ENCODE measurements around the gene PPM1K.

The PPM1K gene

DNA sequence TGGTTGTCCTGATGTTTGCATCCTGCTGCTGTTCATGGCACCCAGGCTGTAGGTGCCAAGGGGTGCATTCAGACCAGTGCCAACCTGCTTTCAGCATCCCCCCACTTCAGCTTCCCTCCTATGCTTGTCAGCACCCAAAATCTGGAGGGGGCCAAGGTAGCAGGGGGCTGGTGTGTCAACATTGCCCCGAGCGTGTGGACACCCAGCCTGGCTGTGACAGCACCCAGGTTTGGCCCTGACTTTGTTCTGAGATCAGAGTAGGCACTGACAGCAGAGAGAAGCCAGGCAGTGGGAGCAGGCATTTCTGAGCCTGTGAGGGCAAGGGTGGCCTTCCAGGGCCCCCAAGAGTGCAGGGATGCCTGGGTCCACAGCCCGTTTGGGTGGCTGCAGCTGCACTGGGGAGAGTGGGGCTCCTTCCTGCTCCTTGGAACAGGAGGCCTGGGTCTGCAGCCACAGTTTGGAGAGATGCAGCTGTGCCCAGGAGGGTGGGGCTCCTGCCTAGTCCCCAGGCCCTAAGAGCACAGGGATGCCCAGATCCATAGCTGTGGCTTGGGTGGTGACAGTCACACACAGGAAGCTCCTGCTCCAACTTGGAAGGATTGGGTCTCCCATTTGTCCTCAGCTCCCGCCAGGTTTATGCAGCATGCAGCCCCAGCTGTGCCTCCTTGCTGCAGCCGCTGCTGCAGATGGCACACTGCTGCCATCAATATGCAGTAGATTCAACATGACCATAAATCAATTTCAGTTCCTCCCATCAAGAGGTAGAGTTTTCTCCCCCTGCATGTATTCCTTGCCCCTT lies 12.3 kb upstream of the PPM1K start:
- H3K27me3 ChIP-seq (replicated peaks) = no peaks in the 10 kb centered on the region
- DNase-seq = no peak
- in situ Hi-C loops (cut with HindIII; ENCODE audit: low pct_ligation_motif_present, low sequenced_read_pairs) = no loop called here
- H3K36me3 ChIP-seq (replicated peaks) = no peaks in the 10 kb centered on the region
- TF ChIP-seq CTCF (IDR thresholded peaks at IDR 0.05; ENCODE audit: low read depth, low read length, missing control alignments) = no peak
- no peak overlapping the region for H3K27ac ChIP-seq
- no peak overlapping the region for H3K4me3 ChIP-seq (ENCODE audit: low read depth, low read length)

- H3K27me3 ChIP-seq (replicated peaks) = no peaks in the 10 kb centered on the region
- in situ Hi-C loops (cut with HindIII; ENCODE audit: low pct_ligation_motif_present, low sequenced_read_pairs) = no loop called here
Observed at GRCh38 chr4:88295656-88296055, 11.3 kb upstream of the PPM1K start.

DNA sequence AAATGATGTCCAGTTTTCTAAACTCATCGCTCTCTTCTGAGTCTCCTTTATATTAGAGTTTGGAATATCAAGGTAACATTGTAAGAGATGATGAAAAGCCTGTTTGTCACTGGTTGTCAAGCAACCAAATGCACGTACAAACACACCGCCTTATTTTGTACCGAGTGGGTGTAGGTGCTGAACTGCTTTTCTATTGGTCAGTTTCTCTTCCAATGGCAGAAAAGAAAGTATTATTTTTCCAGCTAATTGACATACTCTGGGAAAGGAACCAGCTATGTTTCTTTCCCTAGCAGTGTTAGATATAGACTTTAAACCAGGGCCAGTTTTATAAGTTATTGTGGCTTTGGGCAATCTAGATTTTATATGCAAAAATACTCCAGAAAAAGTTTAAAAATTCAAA lies 6.6 kb upstream of the PPM1K start:
- no peaks in the 10 kb centered on the region for H3K27me3 ChIP-seq (replicated peaks)
- H3K36me3 ChIP-seq (replicated peaks) = no peaks in the 10 kb centered on the region
- in situ Hi-C loops (cut with HindIII; ENCODE audit: low pct_ligation_motif_present, low sequenced_read_pairs) = no loop called here
- peak; percentile 32 for DNase-seq
- H3K27ac ChIP-seq = no peak overlapping the region
- H3K4me3 ChIP-seq (ENCODE audit: low read depth, low read length) = no peak overlapping the region
- TF ChIP-seq CTCF (IDR thresholded peaks at IDR 0.05; ENCODE audit: low read depth, low read length, missing control alignments) = no peak

More at GRCh38 chr4:88295656-88296055, 11.3 kb upstream of the PPM1K start:
- DNase-seq = no peak
- no peak for TF ChIP-seq CTCF (IDR thresholded peaks at IDR 0.05; ENCODE audit: low read depth, low read length, missing control alignments)
- Histone ChIP-seq H3K27ac (no peak overlapping the region), H3K36me3 (replicated peaks) (no peaks in the 10 kb centered on the region), H3K4me3 (ENCODE audit: low read depth, low read length) (no peak overlapping the region)

DNA sequence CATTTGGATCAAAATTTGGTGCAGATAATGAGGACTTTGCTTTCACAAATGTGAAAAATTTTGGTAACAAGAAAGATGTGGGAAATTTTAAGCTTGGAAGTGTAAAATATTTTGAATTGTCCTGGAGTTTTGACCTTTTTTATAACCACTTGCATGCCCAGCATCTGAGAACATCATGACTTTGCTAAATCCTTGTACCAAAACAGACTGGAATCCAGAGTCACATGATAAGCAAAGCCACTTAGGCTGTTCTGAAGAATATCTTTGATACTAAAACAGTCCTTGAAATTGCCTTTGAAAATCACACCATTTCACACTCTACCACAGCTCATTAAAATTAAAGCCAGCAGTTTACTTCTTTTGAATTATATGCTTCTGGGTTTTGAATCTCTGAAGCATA lies 2.5 kb upstream of the PPM1K start:
- Histone ChIP-seq H3K27me3 (replicated peaks) (no peaks in the 10 kb centered on the region), H3K4me3 (ENCODE audit: low read depth, low read length) (no peak overlapping the region), H3K36me3 (replicated peaks) (no peaks in the 10 kb centered on the region), H3K27ac (no peak overlapping the region)
- DNase-seq = no peak
- in situ Hi-C loops (cut with HindIII; ENCODE audit: low pct_ligation_motif_present, low sequenced_read_pairs) = no loop called here
- TF ChIP-seq CTCF (IDR thresholded peaks at IDR 0.05; ENCODE audit: low read depth, low read length, missing control alignments) = no peak

DNA sequence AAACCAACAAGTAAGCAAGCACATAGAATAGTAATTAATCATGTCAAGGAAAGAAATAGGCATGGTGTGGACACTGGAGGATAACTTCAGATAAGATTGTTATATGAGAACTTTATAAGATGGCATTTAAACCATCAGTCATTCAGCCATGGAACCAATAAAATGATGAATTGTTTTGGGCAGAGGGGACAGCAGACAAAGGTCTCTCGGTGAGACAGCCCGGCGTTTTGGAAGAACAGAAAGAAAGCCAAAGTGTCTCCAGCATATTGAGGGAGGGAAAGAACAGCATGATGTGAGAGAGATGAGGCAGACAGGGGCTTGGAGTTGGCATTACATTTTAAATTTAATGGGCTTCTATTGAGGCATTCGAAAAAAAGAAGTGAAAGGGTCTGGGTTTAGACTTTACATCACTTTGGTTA lies 883 bp upstream of the PPM1K start:
- Histone ChIP-seq H3K4me3 (ENCODE audit: low read depth, low read length) (peak overlapping the region; percentile 82), H3K27ac (peak overlapping the region; percentile 33), H3K36me3 (replicated peaks) (no peaks in the 10 kb centered on the region), H3K27me3 (replicated peaks) (no peaks in the 10 kb centered on the region)
- DNase-seq = no peak
- in situ Hi-C loops (cut with HindIII; ENCODE audit: low pct_ligation_motif_present, low sequenced_read_pairs) = no loop called here
- TF ChIP-seq CTCF (IDR thresholded peaks at IDR 0.05; ENCODE audit: low read depth, low read length, missing control alignments) = no peak

All from brain microvascular endothelial cell (primary cell).